K562 (cell line): ENCODE results near the gene RNU5D-1. TPM values are rescaled to one million over a fixed set of nuclear protein-coding genes. Genes with fewer than 3 reads are reported as not detected.
A peak's percentile ranks its signal among the peaks of the same experiment; 100 is the strongest.

Source experiments
- ATF6 ChIP-seq: sonication (generic); formaldehyde crosslinking; IDR thresholded peaks from 2 replicates; pipeline ENCODE4 v1.4.0; 2020; ENCODE audit warnings: mild to moderate bottlenecking, missing genetic modification reagents
- C11orf30 ChIP-seq: fragments of 450-650 bp; IDR thresholded peaks from 2 replicates; pipeline ENCODE4 v1.6.1; 2016; ENCODE audit warnings: low read depth, mild to moderate bottlenecking
- CREB3 ChIP-seq: fragments of 450-650 bp; conservative IDR thresholded peaks from 2 replicates; pipeline ENCODE4 v1.6.1; 2016; ENCODE audit warnings: missing genetic modification characterization, low read depth, mild to moderate bottlenecking, missing compliant biosample characterization, moderate library complexity
- CREB5 ChIP-seq: fragments of 250-450 bp; sonication (Bioruptor Pico); IDR thresholded peaks from 2 replicates; pipeline ENCODE4 v1.5.0; 2020; ENCODE audit warnings: mild to moderate bottlenecking
- EGR1 ChIP-seq: fragments of 450-650 bp; conservative IDR thresholded peaks from 2 replicates; pipeline ENCODE4 v1.6.1; 2017; ENCODE audit warnings: mild to moderate bottlenecking
- HIVEP1 ChIP-seq: fragments of 250-450 bp; sonication (Bioruptor Pico); IDR thresholded peaks from 2 replicates; pipeline ENCODE4 v1.4.0; 2020; ENCODE audit warnings: mild to moderate bottlenecking
- MCM7 ChIP-seq, 2 experiments: fragments of 450-650 bp; IDR thresholded peaks; 2 replicates each; pipeline ENCODE4 v1.6.1; 2016 to 2018
- NR3C1 ChIP-seq: sonication (generic); formaldehyde crosslinking; IDR thresholded peaks from 2 replicates; pipeline ENCODE4 v1.8.1; 2022; ENCODE audit warnings: missing genetic modification reagents
- NR4A1 ChIP-seq, 2 experiments: fragments of 250-450 bp in 1 of 2; fragments of 450-650 bp in 1 of 2; sonication (Bioruptor Pico) in 1 of 2; IDR thresholded peaks; 2 replicates each; pipeline versions ENCODE4 v1.4.0 to v1.6.1; 2016 to 2020; ENCODE audit warnings: mild to moderate bottlenecking in 2 of 2, missing compliant biosample characterization in 1 of 2, missing genetic modification characterization in 1 of 2, moderate library complexity in 1 of 2
- PHB2 ChIP-seq: fragments of 450-650 bp; IDR thresholded peaks from 2 replicates; pipeline ENCODE4 v1.6.1; 2017; ENCODE audit warnings: low read depth
- SRF ChIP-seq, 2 experiments: fragments of 250-450, 450-650 bp in 1 of 2; sonication (Bioruptor Pico) in 1 of 2; sonication (generic) in 1 of 2; formaldehyde crosslinking; IDR thresholded peaks; 2 replicates each; pipeline versions ENCODE4 v1.5.0 to v1.5.1; 2020 to 2022; ENCODE audit warnings: mild to moderate bottlenecking in 1 of 2, missing genetic modification reagents in 1 of 2
- TAF1 ChIP-seq: IDR thresholded peaks from 2 replicates; pipeline ENCODE4 v1.6.1; 2011; ENCODE audit warnings: mild to moderate bottlenecking, low read length, moderate library complexity; ENCODE audit not compliant: insufficient read depth, control insufficient read depth, severe bottlenecking; ENCODE audit errors: extremely low read depth
- TCFL5 ChIP-seq: fragments of 250-450 bp; sonication (Bioruptor Pico); conservative IDR thresholded peaks from 2 replicates; pipeline ENCODE4 v1.6.1; 2021; ENCODE audit warnings: mild to moderate bottlenecking, moderate library complexity, matching md5 sums
- ZNF134 ChIP-seq: fragments of 250-450 bp; sonication (Bioruptor Pico); conservative IDR thresholded peaks from 2 replicates; pipeline ENCODE4 v1.4.0; 2020
- ZNF668 ChIP-seq: fragments of 250-450 bp; sonication (Bioruptor Pico); IDR thresholded peaks from 2 replicates; pipeline ENCODE4 v1.8.0; 2022; ENCODE audit warnings: mild to moderate bottlenecking, inconsistent platforms
- polyA plus RNA-seq, 8 experiments: library from polyadenylated mRNA; depleted of rRNA in 4 of 8; stranded (reverse) in 5 of 8; unstranded in 3 of 8; fragments of >200 nt; fragmentation: Nextera tagmentation in 2 of 8; fragmentation: Illumina TruSeq in 1 of 8; extraction: Ambion mirVana in 2 of 8; extraction: Trizol in 1 of 8; gene quantifications; 2 replicates each; pipeline versions ENCODE4 v1.2.1 to v1.2.3, GENCODE V29; 2011 to 2014; ENCODE audit warnings: inconsistent platforms in 1 of 8, missing spikeins in 1 of 8
- total RNA-seq, 7 experiments: library from RNA; depleted of rRNA in 6 of 7; stranded (reverse); fragments of >200 nt in 6 of 7; fragmentation: Illumina TruSeq in 2 of 7; extraction: Trizol in 2 of 7; gene quantifications; 2 replicates each; pipeline versions ENCODE4 v1.2.1 to v1.2.3, GENCODE V29; 2011 to 2021; ENCODE audit warnings: low replicate concordance in 1 of 7

The RNU5D-1 gene
- total and polyA plus RNA-seq, 9 of the 15 experiments (the other 6 are each of a cell fraction or from before 2014, with no cell fraction given), result under 0.01 TPM; not detected in 8

GRCh38 chr1:44730741-44731512 is at the start of gene RNU5D-1 (continued):
- TF ChIP-seq NR4A1 (CRISPR knock-in tag; IDR thresholded peaks at IDR 0.05), result peak; percentile 66; the same call in 1 of the 2 replicates
- TF ChIP-seq NR4A1 (tag; IDR thresholded peaks at IDR 0.05), result 0 out of 2 replicates have a peak, but pooled peaks have one; percentile 60
- TF ChIP-seq C11orf30, result peak; percentile 94
- TF ChIP-seq CREB5 (CRISPR knock-in tag), result peak; percentile 94
- TF ChIP-seq EGR1, result peak; percentile 74
- TF ChIP-seq TCFL5 (CRISPR knock-in tag), result peak; percentile 79
- TF ChIP-seq ZNF134, result peak; percentile 67; the same call in 1 of the 2 replicates
- TF ChIP-seq TAF1, result peak; percentile 60
- peak; percentile 80; the same call in 1 of the 2 replicates for TF ChIP-seq PHB2
- no peak; the same call in none of the 2 replicates for TF ChIP-seq HIVEP1 (CRISPR knock-in tag)
- peak in 1 of 2 experiments; percentile 8; a peak in 1 of 4 replicates for TF ChIP-seq MCM7 (IDR thresholded peaks at IDR 0.05)
- TF ChIP-seq ATF6, result no peak
- 0 out of 2 replicates have a peak, but pooled peaks have one; percentile 52 for TF ChIP-seq ZNF668
- TF ChIP-seq SRF (CRISPR knock-in tag; IDR thresholded peaks at IDR 0.05), result peak; percentile 92 to 93
- TF ChIP-seq NR3C1 (CRISPR knock-in tag), result no peak; the same call in 1 of the 2 replicates
- TF ChIP-seq CREB3 (tag), result peak; percentile 69; the same call in 1 of the 2 replicates
